NCI-H2171 treated with DMSO at 0.1 percent for 48 hours (cell line): ENCODE data around the gene SPRR4.
"Not testable (repeated sequence)": the region's sequence is repeated elsewhere in the genome, so short reads cannot be mapped to it uniquely, and the experiment has no call there.

ENCODE experiments used
- DNase-seq: peaks from one replicate; lab custom pipeline; 2025; lab: John Stamatoyannopoulos, UW

Gene SPRR4

GRCh38 chr1:153021829-153022228 is 51.4 kb downstream of the SPRR4 start:
- not testable (repeated sequence) for DNase-seq
